ENCODE measurements around the gene ZNF74.
"Not testable (repeated sequence)": the region's sequence is repeated elsewhere in the genome, so short reads cannot be mapped to it uniquely, and the experiment has no call there.

ZNF74 gene

DNA sequence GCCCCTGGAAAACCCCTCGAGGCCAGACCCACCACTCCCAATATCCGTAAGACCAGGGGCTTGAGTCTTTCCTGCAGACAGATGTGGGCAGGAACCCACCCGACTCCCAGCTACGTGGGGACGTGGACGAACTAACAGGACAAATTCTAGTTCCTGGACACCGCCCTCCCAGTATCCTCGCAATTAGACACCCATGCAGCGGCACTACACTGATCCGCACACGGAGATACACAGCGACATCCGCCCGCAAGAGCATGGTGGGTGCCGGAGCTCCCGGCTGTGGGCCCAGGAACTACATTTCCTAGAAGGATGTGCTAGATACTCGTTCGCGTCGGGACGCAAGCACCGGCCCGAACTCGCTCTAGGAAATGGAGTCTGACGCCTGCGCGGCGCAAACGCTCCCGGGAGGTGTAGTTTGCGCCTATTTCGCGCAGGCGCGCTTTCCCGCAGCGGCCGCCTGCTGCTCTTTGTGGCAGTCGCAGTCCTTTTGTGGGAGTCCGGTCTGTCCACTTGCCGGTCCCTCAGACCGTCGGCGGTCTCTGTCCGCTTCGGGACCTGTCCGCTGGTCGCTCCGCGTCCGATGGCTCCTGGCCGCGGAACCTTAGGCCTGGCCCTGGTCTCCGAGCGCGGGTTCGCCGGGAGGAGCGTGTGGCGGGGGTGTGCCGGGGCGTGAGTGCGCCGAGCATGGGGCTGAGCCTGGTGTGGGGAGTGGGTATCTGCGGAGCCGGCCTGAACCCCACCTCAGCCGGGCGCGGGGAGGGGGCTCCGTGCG lies at the start of gene ZNF74:
TSS of gene ZNF74 (plus strand) at position 447 of the 772 bp plus-strand sequence. CDS start 478 bp downstream, outside the sequence.
- DNase-seq = peak; percentile 84
- ATAC-seq = peak; percentile 92

- ATAC-seq, DNase-seq: not testable (repeated sequence)
Measured at GRCh38 chr22:20346553-20346952, 47.4 kb upstream of the ZNF74 start.

GRCh38 chr22:20352536-20352935 lies 41.4 kb upstream of the ZNF74 start:
- DNase-seq = peak; percentile 20
- ATAC-seq = not testable (repeated sequence)

DNA sequence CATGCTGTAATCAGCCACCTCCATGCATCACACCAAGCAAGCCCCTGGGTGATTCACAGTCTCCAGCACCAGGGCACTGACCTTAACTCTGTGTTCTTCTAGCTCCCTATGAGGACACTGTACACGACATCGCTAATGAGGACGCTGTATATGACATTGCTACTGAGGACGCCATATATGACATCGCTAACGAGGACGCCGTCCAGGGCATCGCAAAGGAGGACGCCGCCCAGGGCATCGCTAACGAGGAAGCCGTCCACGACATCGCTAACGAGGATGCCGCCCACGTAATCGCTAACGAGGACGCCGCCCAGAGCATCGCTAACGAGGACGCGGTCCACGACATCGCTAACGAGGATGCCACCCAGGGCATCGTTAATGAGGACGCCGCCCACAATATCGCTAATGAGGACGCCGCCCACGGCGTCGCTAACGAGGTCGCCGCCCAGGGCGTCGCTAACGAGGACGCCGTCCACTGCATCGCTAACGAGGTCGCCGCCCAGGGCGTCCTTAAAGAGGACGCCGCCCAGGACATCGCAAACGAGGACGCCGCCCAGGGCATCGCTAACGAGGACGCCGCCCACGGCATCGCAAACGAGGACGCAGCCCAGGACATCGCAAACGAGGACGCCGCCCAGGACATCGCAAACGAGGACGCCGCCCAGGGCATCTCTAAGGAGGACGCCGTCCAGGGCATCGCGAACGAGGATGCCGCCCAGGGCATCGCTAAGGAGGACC lies 39.5 kb upstream of the ZNF74 start:
- ATAC-seq = no peak

DNA sequence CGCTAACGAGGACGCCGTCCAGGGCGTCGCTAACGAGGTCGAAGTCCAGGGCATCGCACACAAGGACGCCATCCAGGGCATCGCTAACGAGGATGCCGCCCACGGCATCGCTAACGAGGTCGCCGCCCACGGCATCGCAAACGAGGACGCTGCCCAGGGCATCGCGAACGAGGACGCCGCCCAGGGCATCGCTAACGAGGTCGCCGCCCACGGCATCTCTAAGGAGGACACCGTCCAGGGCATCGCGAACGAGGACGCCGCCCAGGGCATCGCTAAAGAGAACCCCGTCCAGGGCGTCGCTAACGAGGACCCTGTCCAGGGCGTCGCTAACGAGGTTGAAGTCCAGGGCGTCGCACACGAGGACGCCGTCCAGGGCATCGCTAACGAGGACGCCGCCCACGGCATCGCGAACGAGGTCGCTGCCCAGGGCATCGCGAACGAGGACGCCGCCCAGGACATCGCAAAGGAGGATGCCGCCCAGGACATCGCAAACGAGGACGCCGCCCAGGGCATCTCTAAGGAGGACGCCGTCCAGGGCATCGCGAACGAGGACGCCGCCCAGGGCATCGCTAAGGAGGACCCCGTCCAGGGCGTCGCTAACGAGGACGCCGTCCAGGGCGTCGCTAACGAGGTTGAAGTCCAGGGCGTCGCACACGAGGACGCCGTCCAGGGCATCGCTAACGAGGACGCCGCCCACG lies 37.9 kb upstream of the ZNF74 start:
- ATAC-seq, DNase-seq: not testable (repeated sequence)

More for the DNA sequence above, 39.5 kb upstream of the ZNF74 start:
- DNase-seq = no peak

DNA sequence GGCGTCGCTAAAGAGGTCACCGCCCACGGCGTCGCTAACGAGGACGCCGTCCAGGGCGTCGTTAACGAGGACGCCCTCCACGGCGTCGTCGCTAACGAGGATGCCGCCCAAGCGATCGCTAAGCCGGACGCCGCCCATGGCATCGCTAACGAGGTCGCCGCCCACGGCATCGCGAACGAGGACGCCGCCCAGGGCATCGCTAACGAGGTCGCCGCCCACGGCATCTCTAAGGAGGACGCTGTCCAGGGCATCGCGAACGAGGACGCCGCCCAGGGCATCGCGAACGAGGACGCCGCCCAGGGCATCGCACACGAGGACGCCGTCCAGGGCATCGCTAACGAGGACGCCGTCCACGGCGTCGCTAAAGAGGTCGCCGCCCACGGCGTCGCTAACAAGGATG lies 37.0 kb upstream of the ZNF74 start:
- not testable (repeated sequence) for DNase-seq, ATAC-seq

GRCh38 chr22:20357967-20358366 lies 36.0 kb upstream of the ZNF74 start:
- DNase-seq, ATAC-seq: not testable (repeated sequence)

GRCh38 chr22:20358503-20359239 lies 35.3 kb upstream of the ZNF74 start:
- ATAC-seq, DNase-seq: not testable (repeated sequence)

DNA sequence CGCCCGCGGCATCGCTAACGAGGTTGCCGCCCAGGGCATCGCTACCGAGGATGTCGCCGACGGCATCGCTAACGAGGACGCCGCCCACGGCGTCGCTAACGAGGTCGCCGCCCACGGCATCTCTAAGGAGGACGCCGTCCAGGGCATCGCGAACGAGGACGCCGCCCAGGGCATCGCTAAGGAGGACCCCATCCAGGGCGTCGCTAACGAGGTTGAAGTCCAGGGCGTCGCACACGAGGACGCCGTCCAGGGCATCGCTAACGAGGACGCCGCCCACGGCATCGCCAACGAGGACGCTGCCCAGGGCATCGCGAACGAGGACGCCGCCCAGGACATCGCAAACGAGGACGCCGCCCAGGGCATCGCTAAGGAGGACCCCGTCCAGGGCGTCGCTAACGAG lies 33.7 kb upstream of the ZNF74 start:
- ATAC-seq, DNase-seq: not testable (repeated sequence)

- ATAC-seq, DNase-seq: not testable (repeated sequence)
Measured at GRCh38 chr22:20360866-20361751, 32.8 kb upstream of the ZNF74 start.

DNA sequence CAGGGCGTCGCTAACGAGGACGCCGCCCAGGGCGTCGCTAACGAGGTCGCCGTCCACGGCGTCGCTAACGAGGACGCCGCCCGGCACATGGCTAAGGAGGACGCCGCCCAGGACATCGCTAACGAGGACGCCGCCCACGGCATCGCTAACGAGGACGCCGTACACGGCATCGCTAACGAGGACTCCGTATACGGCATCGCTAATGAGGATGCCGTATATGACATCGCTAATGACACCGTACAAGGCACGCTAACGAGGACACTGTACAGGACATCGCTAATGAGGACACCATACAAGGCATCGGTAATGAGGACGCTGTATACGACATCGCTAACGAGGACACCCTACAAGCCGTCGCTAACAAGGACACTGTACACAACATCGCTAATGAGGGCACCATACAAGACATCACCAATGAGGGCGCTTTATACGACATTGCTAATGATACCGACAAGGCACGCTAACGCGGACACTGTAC lies 32.2 kb upstream of the ZNF74 start:
- not testable (repeated sequence) for ATAC-seq, DNase-seq

DNA sequence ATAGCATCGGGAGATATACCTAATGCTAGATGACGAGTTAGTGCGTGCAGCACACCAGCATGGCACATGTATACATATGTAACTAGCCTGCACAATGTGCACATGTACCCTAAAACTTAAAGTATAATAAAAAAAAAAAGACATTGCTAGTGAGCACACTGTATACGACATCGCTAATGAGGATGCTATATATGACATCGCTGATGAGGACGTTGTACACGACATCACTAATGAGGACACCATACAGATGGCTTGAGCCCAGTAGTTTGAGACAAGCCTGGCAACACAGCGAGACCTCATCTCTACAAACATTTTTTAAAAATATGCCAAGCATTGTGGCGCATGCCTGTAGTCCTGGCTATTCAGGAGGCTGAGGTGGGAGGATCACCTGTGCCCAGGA lies 31.5 kb upstream of the ZNF74 start:
- not testable (repeated sequence) for ATAC-seq, DNase-seq

GRCh38 chr22:20364335-20365260 lies 29.4 kb upstream of the ZNF74 start:
- peak; percentile 55 for ATAC-seq
- DNase-seq = not testable (repeated sequence)

GRCh38 chr22:20366841-20367240 lies 27.1 kb upstream of the ZNF74 start:
- DNase-seq, ATAC-seq: not testable (repeated sequence)

- not testable (repeated sequence) for DNase-seq
Measured at GRCh38 chr22:20368875-20369274, 25.1 kb upstream of the ZNF74 start.

DNA sequence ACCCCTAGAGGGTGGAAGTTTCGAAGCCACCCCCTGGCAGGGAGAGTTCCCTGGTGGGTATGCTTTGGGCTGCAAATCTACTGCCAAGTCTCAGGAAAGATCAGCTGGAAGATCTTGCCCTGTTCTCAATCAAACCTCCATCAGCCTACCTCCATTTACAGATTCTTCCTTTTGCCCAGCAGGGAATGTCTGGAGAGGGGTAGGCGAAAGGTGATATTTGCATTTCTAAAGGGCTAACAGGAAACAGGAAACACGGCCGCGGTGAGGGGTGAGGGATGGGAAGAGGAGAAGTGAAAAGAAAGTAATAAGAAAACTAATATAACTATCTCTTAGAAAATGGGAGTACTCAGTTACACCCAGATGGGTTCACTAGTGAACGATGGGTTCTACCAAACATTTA lies 22.3 kb upstream of the ZNF74 start:
- ATAC-seq, DNase-seq: not testable (repeated sequence)

More at GRCh38 chr22:20368875-20369274, 25.1 kb upstream of the ZNF74 start:
- not testable (repeated sequence) for ATAC-seq

DNA sequence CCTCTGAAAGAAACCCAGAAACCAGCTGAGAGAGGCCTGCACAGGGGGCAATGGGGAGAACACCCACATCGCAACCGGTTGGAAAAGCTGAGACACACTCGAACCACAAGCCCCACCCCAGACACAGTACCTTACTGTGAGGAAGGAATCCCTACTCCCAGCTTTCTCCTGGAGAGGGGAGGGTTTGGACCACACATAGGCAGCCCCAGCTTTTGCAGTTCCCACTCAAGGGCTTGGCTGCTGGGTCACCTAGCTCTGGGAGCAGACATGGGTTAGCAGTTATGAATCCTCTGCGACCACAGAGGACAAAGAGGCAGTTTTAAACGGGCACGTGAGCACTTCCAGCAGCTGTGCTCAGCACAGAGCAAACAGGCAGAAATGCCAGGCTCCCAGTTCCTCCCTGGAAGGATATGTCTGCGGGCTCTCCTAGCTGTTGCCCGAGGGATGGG lies 21.5 kb upstream of the ZNF74 start:
- peak; percentile 43 for ATAC-seq
- DNase-seq = peak; percentile 29

- ATAC-seq, DNase-seq: not testable (repeated sequence)
Measured at GRCh38 chr22:20373195-20373706, 20.7 kb upstream of the ZNF74 start.

- DNase-seq, ATAC-seq: not testable (repeated sequence)
Measured at GRCh38 chr22:20374130-20374529, 19.8 kb upstream of the ZNF74 start.
